ENCODE results near the gene HS3ST2.

DNA sequence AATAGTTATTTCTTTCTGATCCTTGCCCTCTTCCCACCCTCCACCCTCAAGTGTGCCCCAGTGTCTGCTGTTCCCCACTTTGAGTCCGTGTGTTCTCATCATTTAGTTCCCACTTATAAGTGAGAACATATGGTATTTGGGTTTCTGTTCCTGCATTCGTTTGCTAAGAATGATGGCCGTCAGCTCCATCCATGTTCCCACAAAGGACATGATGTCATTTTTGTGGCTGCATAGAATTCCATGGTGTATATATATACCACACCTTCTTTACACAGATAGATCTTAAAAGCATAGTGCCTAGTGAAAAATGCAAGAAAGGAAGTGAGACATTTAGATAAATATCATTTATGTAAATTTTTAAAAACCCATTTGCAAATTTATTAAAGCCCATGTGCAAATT is 33.1 kb downstream of the HS3ST2 start:
- TF ChIP-seq, protein P1, sequence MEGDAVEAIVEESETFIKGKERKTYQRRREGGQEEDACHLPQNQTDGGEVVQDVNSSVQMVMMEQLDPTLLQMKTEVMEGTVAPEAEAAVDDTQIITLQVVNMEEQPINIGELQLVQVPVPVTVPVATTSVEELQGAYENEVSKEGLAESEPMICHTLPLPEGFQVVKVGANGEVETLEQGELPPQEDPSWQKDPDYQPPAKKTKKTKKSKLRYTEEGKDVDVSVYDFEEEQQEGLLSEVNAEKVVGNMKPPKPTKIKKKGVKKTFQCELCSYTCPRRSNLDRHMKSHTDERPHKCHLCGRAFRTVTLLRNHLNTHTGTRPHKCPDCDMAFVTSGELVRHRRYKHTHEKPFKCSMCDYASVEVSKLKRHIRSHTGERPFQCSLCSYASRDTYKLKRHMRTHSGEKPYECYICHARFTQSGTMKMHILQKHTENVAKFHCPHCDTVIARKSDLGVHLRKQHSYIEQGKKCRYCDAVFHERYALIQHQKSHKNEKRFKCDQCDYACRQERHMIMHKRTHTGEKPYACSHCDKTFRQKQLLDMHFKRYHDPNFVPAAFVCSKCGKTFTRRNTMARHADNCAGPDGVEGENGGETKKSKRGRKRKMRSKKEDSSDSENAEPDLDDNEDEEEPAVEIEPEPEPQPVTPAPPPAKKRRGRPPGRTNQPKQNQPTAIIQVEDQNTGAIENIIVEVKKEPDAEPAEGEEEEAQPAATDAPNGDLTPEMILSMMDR (conservative IDR thresholded peaks at IDR 0.05; ENCODE audit: low read depth in 2 of 2) = no peak
- TF ChIP-seq, protein P2, sequence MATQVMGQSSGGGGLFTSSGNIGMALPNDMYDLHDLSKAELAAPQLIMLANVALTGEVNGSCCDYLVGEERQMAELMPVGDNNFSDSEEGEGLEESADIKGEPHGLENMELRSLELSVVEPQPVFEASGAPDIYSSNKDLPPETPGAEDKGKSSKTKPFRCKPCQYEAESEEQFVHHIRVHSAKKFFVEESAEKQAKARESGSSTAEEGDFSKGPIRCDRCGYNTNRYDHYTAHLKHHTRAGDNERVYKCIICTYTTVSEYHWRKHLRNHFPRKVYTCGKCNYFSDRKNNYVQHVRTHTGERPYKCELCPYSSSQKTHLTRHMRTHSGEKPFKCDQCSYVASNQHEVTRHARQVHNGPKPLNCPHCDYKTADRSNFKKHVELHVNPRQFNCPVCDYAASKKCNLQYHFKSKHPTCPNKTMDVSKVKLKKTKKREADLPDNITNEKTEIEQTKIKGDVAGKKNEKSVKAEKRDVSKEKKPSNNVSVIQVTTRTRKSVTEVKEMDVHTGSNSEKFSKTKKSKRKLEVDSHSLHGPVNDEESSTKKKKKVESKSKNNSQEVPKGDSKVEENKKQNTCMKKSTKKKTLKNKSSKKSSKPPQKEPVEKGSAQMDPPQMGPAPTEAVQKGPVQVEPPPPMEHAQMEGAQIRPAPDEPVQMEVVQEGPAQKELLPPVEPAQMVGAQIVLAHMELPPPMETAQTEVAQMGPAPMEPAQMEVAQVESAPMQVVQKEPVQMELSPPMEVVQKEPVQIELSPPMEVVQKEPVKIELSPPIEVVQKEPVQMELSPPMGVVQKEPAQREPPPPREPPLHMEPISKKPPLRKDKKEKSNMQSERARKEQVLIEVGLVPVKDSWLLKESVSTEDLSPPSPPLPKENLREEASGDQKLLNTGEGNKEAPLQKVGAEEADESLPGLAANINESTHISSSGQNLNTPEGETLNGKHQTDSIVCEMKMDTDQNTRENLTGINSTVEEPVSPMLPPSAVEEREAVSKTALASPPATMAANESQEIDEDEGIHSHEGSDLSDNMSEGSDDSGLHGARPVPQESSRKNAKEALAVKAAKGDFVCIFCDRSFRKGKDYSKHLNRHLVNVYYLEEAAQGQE (IDR thresholded peaks at IDR 0.05; ENCODE audit: unreplicated experiment) = no peak
- TF ChIP-seq ZNF114 (CRISPR knock-in tag; IDR thresholded peaks at IDR 0.05) = no peak
- no peak for TF ChIP-seq POLR2AphosphoS5 (IDR thresholded peaks at IDR 0.05; ENCODE audit: low read depth)
- no peak for TF ChIP-seq EZH2phosphoT487 (IDR thresholded peaks at IDR 0.05; ENCODE audit: unreplicated experiment)
- no peak for TF ChIP-seq CREB1 (CRISPR knock-in tag; IDR thresholded peaks at IDR 0.05; ENCODE audit: low read depth)
- no peak for TF ChIP-seq EZH2 (IDR thresholded peaks at IDR 0.05; ENCODE audit: low read depth, unreplicated experiment)
- TF ChIP-seq NANOG (IDR thresholded peaks at IDR 0.05; ENCODE audit: borderline replicate concordance) = no peak
- TF ChIP-seq, protein P3, sequence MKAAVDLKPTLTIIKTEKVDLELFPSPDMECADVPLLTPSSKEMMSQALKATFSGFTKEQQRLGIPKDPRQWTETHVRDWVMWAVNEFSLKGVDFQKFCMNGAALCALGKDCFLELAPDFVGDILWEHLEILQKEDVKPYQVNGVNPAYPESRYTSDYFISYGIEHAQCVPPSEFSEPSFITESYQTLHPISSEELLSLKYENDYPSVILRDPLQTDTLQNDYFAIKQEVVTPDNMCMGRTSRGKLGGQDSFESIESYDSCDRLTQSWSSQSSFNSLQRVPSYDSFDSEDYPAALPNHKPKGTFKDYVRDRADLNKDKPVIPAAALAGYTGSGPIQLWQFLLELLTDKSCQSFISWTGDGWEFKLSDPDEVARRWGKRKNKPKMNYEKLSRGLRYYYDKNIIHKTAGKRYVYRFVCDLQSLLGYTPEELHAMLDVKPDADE (IDR thresholded peaks at IDR 0.05) = no peak
- no peak for TF ChIP-seq ZNF331 (CRISPR knock-in tag; IDR thresholded peaks at IDR 0.05; ENCODE audit: low read depth)
- TF ChIP-seq STAT1 (IDR thresholded peaks at IDR 0.05; ENCODE audit: unreplicated experiment) = no peak

All from GM23338 (cell line).